HG02678 (cell line): ENCODE results near the gene NELFA.

Experiments used
- ATAC-seq: cut with Tn5 transposase; IDR thresholded peaks from one replicate; pipeline ENCODE4 v1.9.1; 2021; ENCODE audit warnings: mild to moderate bottlenecking, moderate library complexity; ENCODE audit not compliant: unreplicated experiment

Gene NELFA

DNA sequence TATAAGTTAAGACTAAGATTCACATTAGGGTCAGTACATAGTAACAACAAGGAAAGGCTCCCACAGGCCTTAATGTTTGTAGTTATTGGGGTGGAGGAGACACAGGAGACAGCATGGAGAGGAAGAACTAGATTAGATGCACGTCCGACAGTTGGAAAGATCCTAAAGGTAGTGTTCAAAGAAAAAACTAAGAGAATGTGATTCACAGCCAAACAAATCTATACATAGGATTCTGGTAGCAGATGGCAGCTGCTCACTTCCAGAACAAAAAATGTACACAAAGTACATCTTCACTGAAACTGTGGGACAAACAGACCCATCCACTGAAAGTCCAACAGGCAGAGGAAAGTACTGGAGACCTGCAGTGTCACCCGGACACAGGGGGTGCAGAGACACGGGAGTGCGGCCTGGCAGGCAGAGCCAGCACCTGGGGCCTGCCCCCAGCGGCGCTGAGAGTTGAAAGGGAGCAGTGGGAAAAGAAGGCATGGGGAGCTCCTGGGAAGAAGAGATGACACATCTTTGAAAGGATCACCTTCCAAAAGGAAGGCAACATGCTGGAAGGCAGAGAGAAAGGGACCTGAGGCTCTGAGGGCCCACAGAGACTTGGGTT lies 40.0 kb downstream of the NELFA start:
- ATAC-seq, result no peak

DNA sequence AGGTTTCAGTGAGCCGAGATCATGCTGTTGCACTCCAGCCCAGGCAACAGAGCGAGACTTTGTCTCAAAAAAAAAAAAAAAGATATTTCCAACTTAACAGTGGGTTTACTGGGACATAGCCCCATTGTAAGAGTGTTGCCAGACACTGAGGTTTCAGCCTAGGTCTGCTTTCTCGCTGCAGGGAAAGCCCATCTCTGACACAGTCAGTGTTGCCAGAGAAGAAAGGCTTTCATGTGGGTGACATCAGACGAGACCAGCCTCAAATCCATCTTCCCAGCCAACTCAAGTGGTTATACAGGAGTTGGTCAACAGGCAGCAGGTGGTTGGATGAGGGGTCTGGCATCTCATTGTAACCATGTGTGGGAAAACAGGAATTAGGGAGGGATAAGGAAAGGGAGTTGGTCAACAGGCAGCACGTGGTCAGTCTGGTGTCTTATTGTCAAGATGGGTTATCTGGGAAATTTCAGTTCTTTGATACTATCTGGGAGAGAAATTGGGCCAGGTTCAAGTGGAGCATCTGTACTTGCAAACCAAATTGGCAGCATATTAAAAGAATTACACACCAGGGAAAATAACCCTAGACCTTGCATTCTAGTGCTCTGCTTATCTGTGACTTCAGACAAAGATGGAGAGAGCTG lies 41.1 kb downstream of the NELFA start:
- ATAC-seq, result no peak

DNA sequence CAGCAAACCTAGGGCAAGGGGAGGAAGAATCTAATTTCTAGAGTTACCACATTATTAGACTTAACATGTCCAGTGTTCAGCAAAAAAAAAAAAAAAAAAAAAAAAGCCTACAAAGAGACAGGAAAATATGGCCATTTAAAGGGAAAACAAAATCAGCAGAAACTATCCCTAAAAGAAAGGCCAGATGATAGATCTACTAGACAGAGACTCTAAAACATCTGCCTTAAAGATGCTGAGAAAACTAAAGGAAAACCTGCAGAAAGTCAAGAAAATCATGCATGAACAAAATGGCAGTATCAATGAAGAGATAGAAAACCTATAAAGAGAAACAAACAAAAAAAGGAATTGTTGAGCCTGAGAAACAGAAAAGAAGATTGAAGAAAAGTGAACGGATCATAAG lies 43.8 kb downstream of the NELFA start:
- ATAC-seq, result no peak

DNA sequence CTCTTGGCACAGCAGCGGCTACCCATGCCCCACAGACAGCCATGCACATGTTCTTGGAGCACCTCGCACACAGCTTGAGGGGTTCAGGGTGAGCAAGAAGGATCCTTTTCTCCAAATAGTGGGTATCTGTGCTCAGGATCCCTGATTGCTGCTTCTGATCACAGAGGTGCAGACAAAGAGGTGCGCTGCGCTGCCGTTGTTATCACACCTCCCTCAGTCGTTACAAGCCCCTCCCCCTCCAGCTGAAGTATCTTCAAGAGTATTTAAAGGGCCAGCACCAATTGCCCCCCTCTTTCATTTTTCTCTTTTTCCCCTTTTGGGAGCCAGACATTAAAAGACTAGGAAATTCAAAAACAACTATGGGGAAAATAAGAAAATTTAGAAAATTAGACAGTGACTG lies 44.3 kb downstream of the NELFA start:
- ATAC-seq, result no peak

DNA sequence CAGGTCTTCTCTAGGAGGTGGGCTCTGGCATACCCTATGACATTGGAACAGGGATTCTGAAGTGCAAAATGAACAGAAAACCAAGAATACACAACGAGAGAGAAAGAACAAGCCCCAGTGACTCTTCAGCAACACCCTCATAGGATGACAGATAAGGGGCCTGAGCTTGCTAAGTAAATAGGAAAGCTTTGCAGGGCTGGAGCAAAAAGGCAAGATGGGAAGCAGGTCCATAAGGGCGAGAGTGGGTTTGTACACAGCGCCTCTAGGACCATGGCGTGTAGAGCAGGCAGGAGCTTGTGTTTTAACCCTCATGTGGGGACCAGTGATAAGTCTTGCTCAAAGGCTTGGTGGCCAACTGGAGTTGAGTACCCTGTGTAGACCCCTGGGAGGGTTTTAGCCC lies 45.8 kb downstream of the NELFA start:
- no peak for ATAC-seq

DNA sequence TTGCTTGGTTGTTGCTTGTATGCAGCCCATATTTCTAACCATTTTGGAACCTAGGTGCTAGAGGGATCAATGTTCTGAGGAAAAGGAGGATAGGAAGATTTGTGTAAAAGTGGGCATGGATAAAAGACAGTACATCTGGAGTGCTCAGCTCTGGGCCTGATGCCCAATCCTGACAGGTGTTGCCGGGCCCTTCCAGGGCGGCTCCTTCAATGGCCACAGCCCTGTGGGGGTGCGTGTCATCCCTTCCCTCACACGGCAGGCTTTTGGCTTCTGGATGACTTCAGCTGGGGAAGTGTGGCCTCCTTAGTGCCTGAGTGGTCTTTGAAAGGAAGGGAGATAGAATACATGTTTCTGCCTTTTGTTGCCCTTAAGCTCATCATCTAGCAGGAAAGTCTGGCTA lies 47.2 kb downstream of the NELFA start:
- ATAC-seq, result no peak

DNA sequence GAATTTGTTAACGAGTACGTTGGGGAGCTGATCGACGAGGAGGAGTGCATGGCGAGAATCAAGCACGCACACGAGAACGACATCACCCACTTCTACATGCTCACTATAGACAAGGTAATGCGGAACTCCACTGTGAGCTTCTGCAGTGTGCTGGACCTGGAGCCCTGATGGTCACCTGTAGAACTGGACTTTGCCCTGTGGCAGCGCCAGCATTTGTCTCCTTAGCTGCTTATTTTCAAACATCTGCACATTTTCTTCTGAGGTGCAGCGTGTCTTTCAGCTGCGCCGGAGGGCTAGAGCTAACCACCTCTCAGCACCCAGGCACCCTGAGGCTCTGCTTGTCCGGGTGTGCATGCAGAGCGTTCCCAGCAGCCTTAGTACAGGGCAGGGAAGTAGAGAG lies 47.7 kb downstream of the NELFA start:
- no peak for ATAC-seq

DNA sequence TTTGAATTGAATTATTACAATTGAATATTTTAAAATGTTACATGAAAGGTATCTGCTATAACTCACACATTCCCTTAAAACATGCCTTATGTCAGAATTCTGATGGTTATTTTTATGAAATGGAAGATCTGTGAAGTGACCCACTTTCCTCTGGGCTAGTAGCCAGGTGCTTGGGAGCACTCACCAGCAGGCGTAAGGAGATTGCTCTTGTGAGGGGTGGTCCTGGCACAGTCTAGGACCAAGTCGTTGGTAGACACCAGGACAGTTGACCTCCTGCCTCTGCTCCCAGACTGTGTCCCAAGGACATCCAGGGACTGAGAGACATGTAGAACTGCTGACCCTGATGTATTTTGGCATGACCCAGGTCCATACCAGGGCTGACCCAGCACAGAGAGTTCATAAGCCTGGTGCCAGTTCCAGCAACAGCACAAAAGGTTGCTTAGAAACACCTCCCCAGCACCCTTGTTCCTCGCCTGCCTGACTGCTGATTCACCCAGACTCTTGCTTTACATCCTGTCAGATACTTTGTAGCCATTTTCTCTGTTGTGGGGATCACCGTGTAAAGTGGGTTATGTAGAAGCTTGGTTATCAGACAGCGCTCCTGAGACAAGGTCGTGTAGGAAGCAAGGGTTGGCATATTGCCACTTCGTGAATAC lies 48.5 kb downstream of the NELFA start:
- no peak for ATAC-seq

DNA sequence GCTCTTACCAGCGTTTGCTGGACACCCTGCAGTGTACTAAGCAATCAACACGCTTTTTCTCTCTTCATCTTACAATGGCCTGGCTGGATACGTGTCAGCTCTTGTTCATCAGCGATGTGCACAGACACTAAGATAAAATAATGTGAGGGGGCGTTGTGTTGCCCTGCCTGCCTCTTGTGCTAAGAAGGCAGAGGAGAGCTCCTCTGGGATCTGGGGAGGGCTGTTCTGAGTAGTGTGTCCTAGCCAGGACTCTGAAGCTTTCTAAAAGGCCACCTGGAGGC lies 49.7 kb downstream of the NELFA start:
- ATAC-seq, result no peak

DNA sequence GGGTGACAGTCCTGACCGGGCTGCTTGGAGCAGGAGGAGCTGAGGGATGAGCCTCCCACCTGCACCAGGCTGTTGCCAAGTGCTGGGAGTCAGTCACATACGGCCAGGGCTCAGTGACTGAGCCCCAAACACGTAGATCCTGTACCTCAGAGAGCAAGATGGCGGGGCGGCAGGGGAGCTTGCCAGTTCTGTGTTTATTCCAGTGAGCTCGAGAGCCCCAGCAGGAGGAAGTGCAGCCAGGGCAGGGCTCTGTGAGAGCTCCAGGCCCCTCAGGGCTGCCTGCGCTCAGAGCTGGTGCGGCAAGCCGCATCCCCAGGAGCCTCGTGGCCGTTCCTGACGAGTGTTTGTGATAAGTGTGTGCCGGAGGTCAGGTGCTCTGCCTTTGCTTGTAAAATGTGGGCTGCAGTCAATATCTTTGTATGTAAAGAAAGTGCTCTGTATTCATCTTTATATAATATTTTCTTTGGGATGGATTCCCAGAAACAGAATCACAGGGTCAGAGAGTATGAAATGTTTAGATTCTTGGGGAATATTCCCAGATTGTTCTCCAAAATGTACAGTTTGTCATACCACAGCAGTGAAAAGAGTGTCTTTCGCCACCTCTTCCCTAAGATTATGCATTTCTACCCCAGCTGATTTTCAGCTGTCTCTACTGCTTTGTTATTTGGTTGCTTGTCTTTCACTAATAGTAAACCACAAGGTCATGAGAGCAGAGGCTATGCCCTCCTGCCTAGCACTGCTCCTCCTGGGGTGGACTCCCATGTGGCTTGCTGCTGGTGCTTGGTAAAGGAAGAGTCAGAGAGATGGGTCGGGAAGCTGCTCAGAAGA lies 50.3 kb downstream of the NELFA start:
- ATAC-seq, result no peak

DNA sequence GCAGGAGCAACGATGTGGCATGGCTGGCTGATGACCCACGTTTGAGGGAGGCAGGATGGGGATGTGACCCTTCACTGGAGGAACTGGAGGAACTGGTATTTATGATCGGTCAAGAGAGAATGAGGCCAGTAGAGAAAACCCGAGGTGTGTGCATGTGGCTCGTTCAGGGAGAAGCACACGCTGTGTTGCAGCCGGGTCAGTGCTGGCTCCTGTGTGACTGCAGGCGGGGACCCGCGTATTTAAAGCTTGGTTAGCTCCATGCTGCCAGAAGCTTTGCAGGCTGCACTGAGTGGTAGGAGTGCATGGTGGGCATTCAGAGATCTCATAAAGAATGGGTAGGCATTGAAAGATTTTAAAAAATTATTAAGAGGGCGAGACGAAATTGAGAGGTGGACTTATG lies 52.1 kb downstream of the NELFA start:
- no peak for ATAC-seq

DNA sequence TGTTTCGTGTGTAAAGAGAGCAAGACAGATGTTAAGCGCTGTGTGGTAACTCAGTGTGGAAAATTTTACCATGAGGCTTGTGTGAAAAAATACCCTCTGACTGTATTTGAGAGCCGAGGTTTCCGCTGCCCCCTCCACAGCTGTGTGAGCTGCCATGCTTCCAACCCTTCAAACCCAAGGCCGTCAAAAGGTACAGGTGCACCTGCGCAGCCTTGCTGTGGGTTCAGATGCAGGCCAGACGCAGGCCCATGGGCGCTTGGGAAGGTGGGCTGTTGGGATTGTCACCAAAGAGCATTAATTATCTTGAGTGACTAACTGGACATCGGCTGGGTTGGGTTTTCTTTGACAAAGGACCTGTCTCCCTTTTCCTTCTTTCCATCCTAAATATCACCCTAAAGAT lies 55.4 kb downstream of the NELFA start:
- ATAC-seq, result no peak

DNA sequence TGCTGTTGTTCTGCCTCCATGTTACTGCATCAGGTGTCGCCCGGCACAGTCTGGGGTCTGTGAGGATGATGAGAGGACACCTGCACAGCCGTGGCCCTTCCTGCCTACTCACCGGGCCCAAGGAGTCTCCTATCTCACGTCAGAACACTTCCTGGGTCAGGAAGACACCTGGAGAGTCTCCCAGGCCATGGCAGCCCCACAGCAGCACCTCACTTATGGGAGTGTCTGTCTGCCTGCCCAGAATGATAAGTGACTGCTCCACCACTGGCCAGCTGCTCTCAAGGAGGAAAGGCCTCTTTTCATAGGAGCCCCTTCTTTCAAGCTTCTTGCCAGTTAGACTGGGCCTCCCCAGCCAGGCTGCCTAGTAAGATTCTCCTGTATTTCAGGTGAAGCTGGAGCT lies 56.1 kb downstream of the NELFA start:
- no peak for ATAC-seq

DNA sequence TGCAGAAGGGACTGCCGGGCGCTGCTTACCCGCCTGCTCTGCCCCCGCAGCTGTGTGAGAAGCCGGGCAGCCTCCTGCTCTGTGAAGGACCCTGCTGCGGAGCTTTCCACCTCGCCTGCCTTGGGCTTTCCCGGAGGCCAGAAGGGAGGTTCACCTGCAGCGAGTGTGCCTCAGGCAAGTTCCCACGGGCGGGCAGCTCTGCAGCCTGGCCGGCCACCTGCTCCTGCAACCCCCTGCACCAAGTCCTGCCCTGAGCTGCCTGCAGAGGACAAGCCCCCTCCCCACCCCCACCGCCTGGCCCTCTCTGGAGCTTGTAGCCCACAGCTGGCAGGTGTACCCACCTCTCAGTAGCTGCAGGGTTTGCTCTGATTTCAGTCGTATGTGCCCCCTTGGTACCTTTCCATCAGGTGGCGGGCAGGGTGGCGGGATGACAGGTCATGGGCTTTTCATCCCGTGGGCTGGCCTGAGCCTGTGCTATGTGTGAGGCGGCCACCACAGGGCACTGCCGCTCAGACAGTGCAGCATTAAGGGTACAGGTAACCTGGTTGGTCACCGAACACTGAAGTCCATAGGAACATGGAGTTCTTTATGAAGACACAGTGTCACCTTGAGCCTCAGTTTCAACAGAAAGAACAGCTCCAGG lies 56.6 kb downstream of the NELFA start:
- no peak for ATAC-seq

DNA sequence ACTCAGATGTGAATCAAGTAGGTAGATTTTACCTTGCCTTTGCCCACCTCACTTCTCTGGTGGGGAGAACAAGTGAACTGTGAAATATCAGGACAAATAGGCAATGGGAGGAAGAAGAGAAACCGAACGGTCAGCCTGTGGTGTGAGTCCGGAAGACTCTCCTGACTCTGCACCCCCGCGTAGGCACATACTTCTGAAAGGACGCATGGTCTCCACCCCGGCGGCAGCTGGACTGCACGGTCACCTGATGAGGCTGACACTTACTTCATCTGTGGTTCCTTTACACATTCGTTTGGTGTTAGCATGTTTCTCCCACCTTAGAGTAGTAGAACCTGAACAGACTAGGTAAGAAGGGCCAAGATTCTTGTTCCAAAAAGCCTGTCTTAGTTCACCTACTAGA lies 58.4 kb downstream of the NELFA start:
- ATAC-seq, result no peak

DNA sequence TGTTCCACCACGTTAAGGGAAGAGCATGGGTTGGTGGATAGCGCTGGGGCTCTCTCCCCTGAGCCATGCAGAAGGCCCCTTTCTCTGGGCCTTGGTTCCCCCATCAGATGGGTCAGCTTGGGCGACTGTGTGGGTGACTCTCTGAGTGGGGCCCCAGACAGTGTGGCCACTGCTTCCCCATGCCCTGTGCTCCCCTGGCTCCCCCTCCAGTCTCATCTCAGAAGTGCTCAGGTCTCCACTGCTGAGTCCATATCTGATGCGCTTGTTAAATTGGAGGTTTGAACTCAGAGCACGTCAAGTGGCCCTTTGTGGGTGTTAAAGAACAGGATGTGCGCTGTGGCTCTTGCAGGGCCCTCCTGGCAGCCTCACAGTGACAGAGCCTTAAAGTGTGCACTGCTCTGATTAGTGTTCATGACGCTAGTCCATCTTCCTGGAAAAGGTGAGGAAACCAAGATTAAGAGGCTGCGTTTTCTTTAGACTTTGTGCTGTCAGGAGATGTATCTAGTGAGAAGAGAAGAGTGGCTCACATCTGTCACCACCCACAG lies 59.8 kb downstream of the NELFA start:
- ATAC-seq, result no peak

DNA sequence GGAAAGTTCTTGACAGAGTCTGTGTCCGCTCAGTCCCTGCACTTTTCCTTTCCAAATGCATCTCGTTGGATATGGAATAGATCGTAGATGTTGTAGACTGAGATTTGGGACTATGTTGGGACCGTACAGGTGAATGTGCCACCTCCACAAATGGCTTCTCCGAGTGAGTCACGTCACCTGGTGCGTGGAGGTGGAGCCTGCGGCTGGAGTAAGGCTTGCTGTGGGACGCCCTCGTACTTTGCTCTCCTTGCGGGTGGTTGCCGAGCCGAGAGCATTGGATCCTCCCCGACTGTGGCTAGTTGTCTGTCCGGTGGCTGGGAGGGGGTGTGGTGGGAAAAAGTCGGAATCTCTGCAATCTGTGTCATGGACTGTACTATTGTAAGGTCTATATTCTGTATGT lies 60.5 kb downstream of the NELFA start:
- ATAC-seq, result no peak

DNA sequence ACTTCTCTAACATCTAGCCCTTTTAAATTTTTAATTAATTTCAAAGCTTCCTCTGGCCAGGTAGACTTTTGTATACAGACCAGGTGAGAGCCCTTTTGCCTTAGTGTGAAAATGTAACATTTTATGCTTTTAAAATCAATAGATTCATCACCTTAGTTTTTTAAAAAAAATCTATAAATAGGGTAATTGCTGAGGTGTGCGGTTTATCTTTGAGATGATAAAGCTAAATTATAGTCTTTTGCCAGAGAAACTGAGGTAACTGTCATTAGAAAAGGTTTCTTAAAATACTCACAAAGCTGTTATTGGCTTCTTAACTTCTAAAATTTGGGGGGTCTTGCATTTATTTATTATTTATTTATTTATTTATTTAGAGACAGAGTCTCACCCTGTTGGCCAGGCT lies 62.9 kb downstream of the NELFA start:
- no peak for ATAC-seq

DNA sequence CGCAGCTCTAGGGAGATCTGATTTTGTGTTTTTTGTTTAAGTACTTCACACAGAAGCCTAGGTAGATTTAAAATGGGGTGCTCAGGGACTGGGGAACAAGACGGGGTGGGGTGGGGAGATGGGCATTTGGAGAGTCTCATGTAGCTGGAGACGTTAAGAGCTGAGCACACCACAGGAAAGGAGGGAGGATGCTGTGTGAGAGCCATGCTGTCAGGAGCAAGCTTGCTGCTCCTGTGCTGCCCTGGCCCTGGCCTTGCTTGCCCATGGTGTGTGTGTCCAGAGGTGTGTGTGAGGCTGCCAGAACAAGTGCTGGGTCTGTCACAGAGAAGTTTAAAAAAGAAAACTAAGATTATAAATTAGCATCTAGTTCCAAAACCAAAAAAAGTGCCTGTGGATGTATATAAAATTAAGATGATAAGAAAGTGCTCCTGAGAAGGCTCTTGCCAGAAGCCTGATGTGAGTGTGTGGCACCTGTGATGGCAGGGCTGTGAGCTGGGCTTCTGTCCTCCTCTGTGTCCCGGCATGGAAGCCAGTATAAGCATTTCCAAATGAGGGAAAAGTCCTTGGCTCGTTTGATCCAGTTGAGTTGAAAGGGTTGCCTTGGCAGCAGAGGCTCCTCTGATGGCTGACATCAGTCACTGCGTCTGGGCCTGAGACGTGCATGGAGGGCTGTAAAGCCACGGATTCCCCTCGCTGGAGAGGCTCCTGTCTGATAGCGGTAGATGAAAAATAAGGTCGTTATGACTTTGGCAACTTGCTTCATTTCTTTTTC lies 63.5 kb downstream of the NELFA start:
- no peak for ATAC-seq

DNA sequence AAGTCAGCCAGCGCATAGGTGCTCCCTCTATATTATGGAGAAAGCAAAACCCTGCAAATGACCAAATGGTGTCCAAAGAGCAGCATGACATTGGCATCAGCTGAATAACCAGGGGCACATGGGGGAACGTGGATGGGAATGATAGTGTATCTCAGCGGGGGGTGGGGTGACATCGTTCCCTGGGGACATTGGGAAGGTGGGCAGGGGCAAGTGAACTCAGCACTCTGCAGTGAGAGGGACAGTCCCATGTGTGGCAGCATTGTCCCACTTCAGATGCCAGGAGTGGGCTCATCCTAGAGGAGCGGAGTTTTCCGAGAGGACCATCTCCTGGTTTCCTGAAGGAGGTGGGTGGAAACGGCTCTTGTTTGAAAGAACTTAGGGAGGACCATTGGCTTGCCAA lies 64.8 kb downstream of the NELFA start:
- ATAC-seq, result no peak

DNA sequence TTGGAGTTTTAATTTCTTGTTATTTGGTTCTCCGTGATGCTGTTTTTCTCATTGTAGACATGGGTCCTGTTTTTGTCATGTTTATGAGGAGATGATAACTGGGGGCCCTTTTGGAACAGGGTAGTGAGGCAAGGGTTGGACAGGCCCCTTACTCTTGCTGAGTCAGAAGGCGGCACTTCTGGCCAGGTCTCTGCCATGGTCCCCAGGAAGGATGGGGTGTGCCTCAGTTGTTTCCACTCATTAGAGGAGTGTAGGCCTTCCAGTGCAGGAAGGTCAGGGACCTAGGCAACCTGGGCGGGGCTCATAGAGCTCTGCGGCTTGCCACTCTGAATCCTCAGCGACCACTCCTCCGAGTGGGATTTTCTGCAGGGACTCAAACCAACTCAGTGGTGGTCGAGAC lies 68.2 kb downstream of the NELFA start:
- ATAC-seq, result no peak
